Effector memory CD4-positive, alpha-beta T cell (primary cell): ENCODE data around the gene PM20D2.

Source experiments
- DNase-seq, 3 donors: peaks; one replicate each; pipeline ENCODE4 v3.0.0-alpha.2; 2020
- H3K27ac ChIP-seq: 2 replicates; pipeline ENCODE4 v1.7.0; 2013; ENCODE audit warnings: mild to moderate bottlenecking, low read length, moderate library complexity; ENCODE audit not compliant: insufficient read depth, poor library complexity, severe bottlenecking
- H3K27me3 ChIP-seq: replicated peaks from 2 replicates; pipeline ENCODE4 v1.7.0; 2013; ENCODE audit warnings: mild to moderate bottlenecking, low read length; ENCODE audit not compliant: insufficient read depth, control insufficient read depth, poor library complexity, severe bottlenecking
- H3K36me3 ChIP-seq: 2 replicates; pipeline ENCODE4 v1.7.0; 2013; ENCODE audit warnings: mild to moderate bottlenecking, low read length, moderate library complexity; ENCODE audit not compliant: control insufficient read depth, insufficient read depth
- H3K4me1 ChIP-seq: 2 replicates; pipeline ENCODE4 v1.7.0; 2013; ENCODE audit warnings: low read length, mild to moderate bottlenecking; ENCODE audit not compliant: control insufficient read depth, insufficient read depth, poor library complexity, severe bottlenecking
- H3K4me3 ChIP-seq: 2 replicates; pipeline ENCODE4 v1.7.0; 2013; ENCODE audit warnings: low read length, low read depth, mild to moderate bottlenecking; ENCODE audit not compliant: insufficient read depth, poor library complexity, severe bottlenecking
- H3K9me3 ChIP-seq: 2 replicates; pipeline ENCODE4 v1.7.0; 2013; ENCODE audit warnings: mild to moderate bottlenecking, low read length, moderate library complexity; ENCODE audit not compliant: control insufficient read depth

Gene PM20D2

DNA sequence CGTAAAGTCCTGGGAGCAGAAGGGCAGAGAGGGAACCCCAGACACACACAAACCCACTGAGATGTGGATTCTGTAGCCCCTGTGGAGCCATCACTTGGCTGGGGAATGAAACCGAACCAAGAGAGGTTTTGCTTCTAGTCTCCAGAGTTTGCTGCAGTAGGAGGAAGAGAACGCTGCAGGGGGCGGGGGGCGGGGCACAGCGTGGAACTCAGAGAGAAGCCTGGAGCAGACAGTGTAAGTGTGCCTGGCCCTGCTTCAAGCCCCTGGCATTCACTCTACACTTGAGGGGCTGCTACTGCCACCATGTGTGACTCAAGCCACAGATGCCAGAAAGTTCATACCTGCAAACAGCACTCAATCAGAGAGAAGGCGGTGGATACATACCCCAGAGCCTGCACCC lies 52.4 kb downstream of the PM20D2 start:
- no peak for DNase-seq
- H3K27me3 ChIP-seq: no peaks in the 10 kb centered on the region
- no peak overlapping the region for H3K27ac ChIP-seq
- no peaks in the 10 kb centered on the region for H3K9me3 ChIP-seq
- H3K36me3 ChIP-seq: no peaks in the 10 kb centered on the region
- H3K4me1 ChIP-seq: no peaks in the 10 kb centered on the region
- H3K4me3 ChIP-seq: no peak overlapping the region

DNA sequence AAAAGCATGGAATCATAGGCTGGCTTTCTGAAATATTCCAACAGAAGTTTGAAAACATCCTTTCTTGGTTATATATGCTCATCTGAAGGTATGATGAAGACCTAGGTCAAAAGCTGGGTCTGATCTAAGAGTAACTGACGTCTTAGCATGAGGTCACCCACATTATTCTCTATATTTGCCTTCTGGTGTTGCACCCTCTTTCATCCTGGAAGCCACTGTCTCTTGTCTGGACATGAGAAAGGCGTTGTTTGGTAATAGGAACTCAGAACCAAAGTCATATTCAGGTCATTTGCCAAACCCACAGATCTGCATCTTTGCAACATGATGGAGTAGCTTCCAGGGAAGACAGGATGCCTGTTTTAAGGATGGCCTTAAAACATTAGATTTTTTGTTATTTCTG lies 53.7 kb downstream of the PM20D2 start:
- Histone ChIP-seq H3K9me3 (no peaks in the 10 kb centered on the region), H3K4me1 (no peaks in the 10 kb centered on the region), H3K4me3 (no peak overlapping the region), H3K27ac (no peak overlapping the region), H3K27me3 (no peaks in the 10 kb centered on the region), H3K36me3 (no peaks in the 10 kb centered on the region)
- no peak for DNase-seq

DNA sequence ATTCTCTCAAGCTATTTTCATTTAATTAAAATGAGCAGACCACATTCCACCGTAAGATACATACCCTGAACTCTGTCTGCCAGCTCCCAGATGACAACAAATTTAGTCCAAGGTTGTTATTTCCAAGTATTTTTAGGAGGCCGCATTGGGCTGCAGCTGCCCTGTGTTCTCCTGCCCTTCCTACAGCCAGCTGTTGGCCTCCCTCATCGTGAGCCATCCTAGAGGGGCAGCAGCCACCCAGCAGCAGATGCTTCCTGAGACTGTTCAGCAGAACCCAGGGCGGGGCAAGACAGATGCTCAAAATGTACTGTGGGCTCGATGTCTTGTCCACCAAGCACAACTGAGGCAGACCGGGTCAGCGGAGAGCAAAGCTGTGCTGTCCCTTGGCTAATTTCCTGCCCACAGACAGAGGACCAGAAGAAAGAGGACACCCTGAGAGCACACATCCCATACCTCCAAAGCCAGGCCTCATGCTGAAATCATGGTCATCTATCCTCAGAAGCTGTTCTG lies 54.9 kb downstream of the PM20D2 start:
- no peak overlapping the region for H3K4me3 ChIP-seq
- H3K9me3 ChIP-seq: no peaks in the 10 kb centered on the region
- H3K27ac ChIP-seq: no peak overlapping the region
- no peaks in the 10 kb centered on the region for H3K36me3 ChIP-seq
- H3K27me3 ChIP-seq: no peaks in the 10 kb centered on the region
- DNase-seq: no peak
- no peaks in the 10 kb centered on the region for H3K4me1 ChIP-seq

DNA sequence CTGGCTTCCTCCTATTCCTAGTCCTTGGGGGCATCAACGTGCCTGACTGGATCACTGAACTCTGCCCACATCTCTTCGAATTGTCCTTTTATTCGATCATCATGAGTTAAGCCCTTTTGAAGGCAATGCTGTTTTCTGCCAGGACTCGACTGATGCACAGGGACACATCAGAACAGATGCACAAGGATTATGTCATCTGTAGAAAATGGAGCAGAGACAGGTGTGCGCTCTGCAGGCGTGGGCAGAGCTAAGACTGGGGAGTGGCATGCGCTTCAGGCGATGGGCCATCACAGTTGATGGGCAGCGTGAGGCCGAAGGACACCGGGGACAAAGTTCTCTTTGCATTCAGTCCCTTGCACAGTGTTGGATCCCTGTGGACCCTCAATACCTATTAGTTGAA lies 58.2 kb downstream of the PM20D2 start:
- no peaks in the 10 kb centered on the region for H3K36me3 ChIP-seq
- no peaks in the 10 kb centered on the region for H3K27me3 ChIP-seq
- no peak overlapping the region for H3K27ac ChIP-seq
- H3K4me1 ChIP-seq: no peaks in the 10 kb centered on the region
- H3K9me3 ChIP-seq: no peaks in the 10 kb centered on the region
- DNase-seq: no peak
- H3K4me3 ChIP-seq: no peak overlapping the region

DNA sequence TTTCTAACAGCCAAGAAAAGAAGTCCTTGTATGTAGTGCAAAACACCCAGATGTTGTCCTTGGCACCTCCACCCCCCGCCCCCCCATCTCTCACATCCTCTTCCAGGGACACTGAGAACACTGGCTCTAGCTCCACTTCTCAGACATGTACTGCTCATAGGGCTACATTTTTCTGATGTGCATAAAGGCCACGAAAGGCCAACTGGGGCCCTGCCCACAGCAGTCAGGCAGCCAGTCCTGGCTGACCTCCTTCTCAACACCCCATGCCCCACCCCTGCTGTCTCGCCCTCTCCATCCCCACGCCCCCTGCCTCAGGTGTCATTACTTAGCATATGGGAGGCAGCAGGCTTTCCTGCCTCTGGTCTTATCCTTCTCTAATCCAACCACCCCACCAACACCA lies 60.0 kb downstream of the PM20D2 start:
- Histone ChIP-seq H3K27me3 (no peaks in the 10 kb centered on the region), H3K4me1 (no peaks in the 10 kb centered on the region), H3K9me3 (no peaks in the 10 kb centered on the region), H3K4me3 (no peak overlapping the region), H3K27ac (no peak overlapping the region), H3K36me3 (no peaks in the 10 kb centered on the region)
- DNase-seq: no peak

DNA sequence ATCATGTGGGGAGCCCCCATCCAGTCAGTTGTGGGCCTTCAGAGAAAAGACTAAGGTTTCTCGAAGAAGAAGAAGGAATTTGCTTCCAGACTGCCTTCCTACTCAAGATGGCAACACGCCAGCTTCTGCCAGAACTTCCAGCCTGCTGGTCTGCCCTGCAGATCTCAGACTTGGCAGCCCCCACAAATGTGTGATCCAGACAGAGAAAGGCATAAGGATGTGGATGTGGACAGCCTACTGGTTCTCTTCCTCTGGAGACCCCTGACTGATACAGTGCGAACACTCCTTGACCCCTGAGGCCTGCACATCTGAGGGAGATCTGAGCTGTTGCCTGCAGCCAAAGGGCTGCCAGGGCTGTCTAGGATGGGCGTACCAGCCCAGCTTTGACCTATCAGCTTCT lies 62.7 kb downstream of the PM20D2 start:
- H3K27ac ChIP-seq: no peak overlapping the region
- no peaks in the 10 kb centered on the region for H3K36me3 ChIP-seq
- no peak for DNase-seq
- no peak overlapping the region for H3K4me3 ChIP-seq
- no peaks in the 10 kb centered on the region for H3K4me1 ChIP-seq
- H3K27me3 ChIP-seq: no peaks in the 10 kb centered on the region
- H3K9me3 ChIP-seq: no peaks in the 10 kb centered on the region

DNA sequence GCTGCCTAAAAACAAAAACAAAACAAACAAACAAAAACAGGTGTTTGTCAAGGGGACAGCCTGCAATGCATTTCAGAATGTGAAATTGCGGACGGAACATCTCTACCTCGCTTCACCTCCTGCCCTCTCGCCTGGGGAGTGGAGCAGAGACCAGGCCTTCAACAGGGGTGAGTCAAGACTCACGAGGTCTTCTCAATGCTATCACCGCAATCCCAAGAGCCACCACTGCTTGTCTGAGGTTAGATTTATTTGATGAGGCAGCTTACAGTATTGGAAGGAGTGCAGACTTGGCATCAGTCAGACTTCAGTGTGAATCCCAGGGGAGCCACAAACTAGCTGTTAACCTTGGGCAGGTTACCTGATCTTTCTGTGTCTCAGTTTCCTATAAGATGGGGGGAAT lies 63.6 kb downstream of the PM20D2 start:
- Histone ChIP-seq H3K36me3 (no peaks in the 10 kb centered on the region), H3K27me3 (no peaks in the 10 kb centered on the region), H3K4me1 (no peaks in the 10 kb centered on the region), H3K27ac (no peak overlapping the region), H3K4me3 (no peak overlapping the region), H3K9me3 (no peaks in the 10 kb centered on the region)
- no peak for DNase-seq

DNA sequence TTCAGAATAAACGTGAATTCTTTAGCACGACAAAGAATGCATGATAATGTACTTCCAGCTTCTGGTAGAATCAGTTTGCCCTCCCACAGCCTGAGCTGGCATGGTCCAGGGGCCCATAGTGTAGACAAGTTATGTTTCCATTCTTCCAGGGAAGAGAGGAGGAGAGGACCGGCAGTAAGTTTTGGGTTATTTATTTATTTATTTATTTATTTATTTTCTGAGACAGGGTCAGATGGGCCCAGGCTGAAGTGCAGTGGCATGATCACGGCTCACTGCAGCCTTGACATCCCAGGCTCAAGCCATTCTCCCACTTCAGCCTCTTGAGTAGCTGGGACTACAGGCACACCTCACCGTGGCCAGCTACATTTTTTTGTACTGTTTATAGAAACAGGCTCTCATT lies 66.6 kb downstream of the PM20D2 start:
- Histone ChIP-seq H3K4me1 (no peaks in the 10 kb centered on the region), H3K27me3 (no peaks in the 10 kb centered on the region), H3K9me3 (no peaks in the 10 kb centered on the region), H3K27ac (no peak overlapping the region), H3K36me3 (no peaks in the 10 kb centered on the region), H3K4me3 (no peak overlapping the region)
- DNase-seq: no peak

DNA sequence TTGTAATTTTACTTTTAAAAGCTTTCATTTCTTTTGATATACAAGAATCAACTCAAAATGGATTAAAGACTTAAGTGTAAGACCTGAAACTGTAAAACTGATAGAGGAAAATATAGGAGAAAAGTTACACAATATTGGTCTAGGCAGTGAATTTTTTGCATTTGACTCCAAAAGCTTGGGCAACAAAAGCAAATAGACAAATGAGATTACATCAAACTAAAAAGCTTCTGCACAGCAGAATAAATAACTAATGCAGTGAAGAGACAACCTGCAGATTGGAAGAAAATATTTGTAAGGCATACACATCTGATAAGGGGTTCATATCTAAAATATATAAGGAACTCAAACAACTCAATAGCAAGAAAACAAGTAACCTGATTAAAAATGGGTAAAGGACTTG lies 68.3 kb downstream of the PM20D2 start:
- H3K27me3 ChIP-seq: no peaks in the 10 kb centered on the region
- no peak for DNase-seq

More for the DNA sequence above, 68.3 kb downstream of the PM20D2 start:
- Histone ChIP-seq H3K27ac (no peak overlapping the region), H3K4me3 (no peak overlapping the region), H3K9me3 (no peaks in the 10 kb centered on the region), H3K36me3 (no peaks in the 10 kb centered on the region), H3K4me1 (no peaks in the 10 kb centered on the region)
